Chondrocyte (in vitro differentiated cells): ENCODE data around the gene TAF15. TPM values are rescaled to one million over a fixed set of nuclear protein-coding genes. Genes with fewer than 3 reads are reported as not detected.

Experiments used
- DNase-seq: peaks from one replicate; pipeline ENCODE4 v3.0.0; 2021; ENCODE audit warnings: mixed read lengths, low spot score
- H3K27ac Mint-ChIP-seq: one replicate; pipeline ENCODE4 v1.8.0; 2021; ENCODE audit warnings: mild to moderate bottlenecking, moderate library complexity, mixed read lengths; ENCODE audit not compliant: unreplicated experiment
- H3K27me3 Mint-ChIP-seq: 2 replicates; pipeline ENCODE4 v1.8.0; 2021; ENCODE audit warnings: low read depth, mixed read lengths
- H3K36me3 Mint-ChIP-seq: 2 replicates; pipeline ENCODE4 v1.8.0; 2021; ENCODE audit warnings: low read depth, mixed read lengths
- H3K4me1 Mint-ChIP-seq: 2 replicates; pipeline ENCODE4 v1.8.0; 2021; ENCODE audit warnings: low read depth, mild to moderate bottlenecking, mixed read lengths
- H3K4me3 Mint-ChIP-seq: one replicate; pipeline ENCODE4 v1.8.0; 2021; ENCODE audit warnings: mild to moderate bottlenecking, moderate library complexity, mixed read lengths; ENCODE audit not compliant: unreplicated experiment
- H3K9me3 Mint-ChIP-seq: 2 replicates; pipeline ENCODE4 v1.8.0; 2021; ENCODE audit warnings: low read depth, mixed read lengths
- CTCF ChIP-seq: fragments of 200-600 bp; sonication (generic); IDR thresholded peaks from 2 replicates; pipeline ENCODE4 v1.5.0; 2021; ENCODE audit warnings: antibody characterized with exemption, mild to moderate bottlenecking, moderate library complexity
- total RNA-seq: library from RNA; stranded (reverse); gene quantifications from 3 replicates; pipeline ENCODE4 v1.2.1, GENCODE V29; 2021

Gene TAF15
- total RNA-seq, 1 donor from 2014 or later, result 135 TPM

- DNase-seq, result no peak
- no peak overlapping the region for H3K27ac Mint-ChIP-seq
- H3K4me1 Mint-ChIP-seq, result peaks cover 12% of the 10 kb centered on the region
- H3K27me3 Mint-ChIP-seq, result no peaks in the 10 kb centered on the region
- no peak for TF ChIP-seq CTCF
- peaks cover 1% of the 10 kb centered on the region for H3K36me3 Mint-ChIP-seq
- no peak overlapping the region for H3K4me3 Mint-ChIP-seq
- no peaks in the 10 kb centered on the region for H3K9me3 Mint-ChIP-seq
Observed at GRCh38 chr17:35865412-35866340, 56.4 kb downstream of the TAF15 start.

GRCh38 chr17:35866341-35866950, 57.2 kb downstream of the TAF15 start:
- no peak overlapping the region for H3K4me3 Mint-ChIP-seq

GRCh38 chr17:35867574-35867973, 58.3 kb downstream of the TAF15 start:
- no peak for DNase-seq
- no peaks in the 10 kb centered on the region for H3K9me3 Mint-ChIP-seq
- TF ChIP-seq CTCF, result no peak
- no peak overlapping the region for H3K27ac Mint-ChIP-seq
- H3K36me3 Mint-ChIP-seq, result peaks cover 1% of the 10 kb centered on the region
- no peaks in the 10 kb centered on the region for H3K27me3 Mint-ChIP-seq
- no peak overlapping the region for H3K4me3 Mint-ChIP-seq
- H3K4me1 Mint-ChIP-seq, result peaks cover 12% of the 10 kb centered on the region

More at GRCh38 chr17:35866341-35866950, 57.2 kb downstream of the TAF15 start:
- no peaks in the 10 kb centered on the region for H3K9me3 Mint-ChIP-seq
- H3K36me3 Mint-ChIP-seq, result peaks cover 1% of the 10 kb centered on the region
- H3K4me1 Mint-ChIP-seq, result peaks cover 12% of the 10 kb centered on the region
- no peaks in the 10 kb centered on the region for H3K27me3 Mint-ChIP-seq
- peak overlapping the region; percentile 13 for H3K27ac Mint-ChIP-seq
- no peak for DNase-seq
- no peak for TF ChIP-seq CTCF

- H3K9me3 Mint-ChIP-seq, result no peaks in the 10 kb centered on the region
- no peaks in the 10 kb centered on the region for H3K27me3 Mint-ChIP-seq
- no peaks in the 10 kb centered on the region for H3K36me3 Mint-ChIP-seq
- no peak within 1 kb of the TSS for H3K4me3 Mint-ChIP-seq
- no peak for DNase-seq
- TF ChIP-seq CTCF, result no peak
- H3K27ac Mint-ChIP-seq, result no peak within 1 kb of the TSS
- H3K4me1 Mint-ChIP-seq, result peaks cover 12% of the 10 kb centered on the region
Observed at GRCh38 chr17:35868737-35869136, 59.5 kb downstream of the TAF15 start, which contains the start of gene HEATR9. HEATR9 (minus strand) TSS chr17:35868891; CDS start chr17:35868742, 149 bp downstream.
